Measurements from ENCODE around the gene PRKCE. TPM values are rescaled to one million over a fixed set of nuclear protein-coding genes. Genes with fewer than 3 reads are reported as not detected.

The PRKCE gene
- total RNA-seq, 1 donor from 2014 or later, result 12.0 TPM

GRCh38 chr2:45954233-45954850 is 302.9 kb downstream of the PRKCE start:
- H3K4me1 Mint-ChIP-seq (ENCODE audit: low read depth), result no peaks in the 10 kb centered on the region
- no peak for DNase-seq (ENCODE audit: low spot score)
- no peak overlapping the region for H3K27ac Mint-ChIP-seq (ENCODE audit: unreplicated experiment)
- H3K9me3 Mint-ChIP-seq (ENCODE audit: low read depth), result no peaks in the 10 kb centered on the region
- H3K4me3 Mint-ChIP-seq (ENCODE audit: unreplicated experiment), result no peak overlapping the region
- no peak for TF ChIP-seq CTCF (IDR thresholded peaks at IDR 0.05)
- H3K36me3 Mint-ChIP-seq (ENCODE audit: low read depth), result no peaks in the 10 kb centered on the region
- no peaks in the 10 kb centered on the region for H3K27me3 Mint-ChIP-seq (ENCODE audit: low read depth)

- H3K4me3 Mint-ChIP-seq (ENCODE audit: unreplicated experiment), result no peak overlapping the region
- no peaks in the 10 kb centered on the region for H3K27me3 Mint-ChIP-seq (ENCODE audit: low read depth)
- H3K4me1 Mint-ChIP-seq (ENCODE audit: low read depth), result peaks cover 22% of the 10 kb centered on the region
- H3K27ac Mint-ChIP-seq (ENCODE audit: unreplicated experiment), result no peak overlapping the region
- no peaks in the 10 kb centered on the region for H3K9me3 Mint-ChIP-seq (ENCODE audit: low read depth)
- no peak for TF ChIP-seq CTCF (IDR thresholded peaks at IDR 0.05)
- no peak for DNase-seq (ENCODE audit: low spot score)
- no peaks in the 10 kb centered on the region for H3K36me3 Mint-ChIP-seq (ENCODE audit: low read depth)
Observed at GRCh38 chr2:45957533-45958227, 306.2 kb downstream of the PRKCE start.

- Mint-ChIP-seq H3K27me3 (ENCODE audit: low read depth) (no peaks in the 10 kb centered on the region), H3K27ac (ENCODE audit: unreplicated experiment) (no peak overlapping the region), H3K9me3 (ENCODE audit: low read depth) (no peaks in the 10 kb centered on the region), H3K36me3 (ENCODE audit: low read depth) (no peaks in the 10 kb centered on the region), H3K4me1 (ENCODE audit: low read depth) (peaks cover 44% of the 10 kb centered on the region), H3K4me3 (ENCODE audit: unreplicated experiment) (no peak overlapping the region)
- DNase-seq (ENCODE audit: low spot score), result no peak
- TF ChIP-seq CTCF (IDR thresholded peaks at IDR 0.05), result no peak
Observed at GRCh38 chr2:45960057-45960863, 308.8 kb downstream of the PRKCE start.

GRCh38 chr2:45962177-45962921 is 310.9 kb downstream of the PRKCE start:
- no peaks in the 10 kb centered on the region for H3K9me3 Mint-ChIP-seq (ENCODE audit: low read depth)
- no peak for TF ChIP-seq CTCF (IDR thresholded peaks at IDR 0.05)
- peaks cover 44% of the 10 kb centered on the region for H3K4me1 Mint-ChIP-seq (ENCODE audit: low read depth)
- DNase-seq (ENCODE audit: low spot score), result no peak
- peak overlapping the region; percentile 88 for H3K27ac Mint-ChIP-seq (ENCODE audit: unreplicated experiment)
- no peak overlapping the region for H3K4me3 Mint-ChIP-seq (ENCODE audit: unreplicated experiment)
- no peaks in the 10 kb centered on the region for H3K27me3 Mint-ChIP-seq (ENCODE audit: low read depth)
- no peaks in the 10 kb centered on the region for H3K36me3 Mint-ChIP-seq (ENCODE audit: low read depth)

- Mint-ChIP-seq H3K27me3 (ENCODE audit: low read depth) (no peaks in the 10 kb centered on the region), H3K36me3 (ENCODE audit: low read depth) (no peaks in the 10 kb centered on the region), H3K4me1 (ENCODE audit: low read depth) (peaks cover 46% of the 10 kb centered on the region), H3K9me3 (ENCODE audit: low read depth) (no peaks in the 10 kb centered on the region), H3K27ac (ENCODE audit: unreplicated experiment) (peak overlapping the region; percentile 71), H3K4me3 (ENCODE audit: unreplicated experiment) (no peak overlapping the region)
- DNase-seq (ENCODE audit: low spot score), result no peak
- no peak for TF ChIP-seq CTCF (IDR thresholded peaks at IDR 0.05)
Observed at GRCh38 chr2:45963816-45964215, 312.3 kb downstream of the PRKCE start.
